Peyer's patch (tissue), 4 donors: ENCODE data around the gene VSTM2B. TPM values are rescaled to one million over a fixed set of nuclear protein-coding genes. Genes with fewer than 3 reads are reported as not detected.

Source experiments
- DNase-seq, 3 donors: peaks; one replicate each; pipeline ENCODE4 v3.0.0-alpha.2; 2017 to 2019
- H3K27ac ChIP-seq, 4 donors: fragments of 200-600 bp; sonication (generic); one replicate each; pipeline ENCODE4 v1.5.1; 2016 to 2019
- H3K27me3 ChIP-seq, 2 donors: fragments of 200-600 bp; sonication (generic); one replicate each; pipeline ENCODE4 v1.5.1; 2019
- H3K36me3 ChIP-seq, 3 donors: fragments of 200-600 bp; sonication (generic); one replicate each; pipeline ENCODE4 v1.5.1; 2016 to 2019
- H3K4me1 ChIP-seq, 4 donors: fragments of 200-600 bp; sonication (generic); one replicate each; pipeline ENCODE4 v1.5.1; 2016 to 2019
- H3K4me3 ChIP-seq, 4 donors: fragments of 200-600 bp; sonication (generic); 1 replicate in 3 of 4; 2 replicates in 1 of 4; pipeline ENCODE4 v1.5.1; 2016 to 2019; ENCODE audit warnings: mild to moderate bottlenecking in 1 of 4
- H3K9me3 ChIP-seq, 4 donors: fragments of 200-600 bp; sonication (generic); one replicate each; pipeline ENCODE4 v1.5.1; 2016 to 2019; ENCODE audit warnings: mild to moderate bottlenecking in 1 of 4
- CTCF ChIP-seq, 6 experiments: fragments of 450-650 bp in 4 of 6; fragments of 200-600 bp in 2 of 6; sonication (generic) in 1 of 6; IDR thresholded peaks; one replicate each; pipeline ENCODE4 v1.5.1; 2017 to 2019; ENCODE audit warnings: antibody characterized with exemption in 6 of 6, mild to moderate bottlenecking in 3 of 6, moderate library complexity in 1 of 6
- POLR2A ChIP-seq, 2 donors: fragments of 450-650 bp; IDR thresholded peaks; one replicate each; pipeline ENCODE4 v1.5.1; 2017; ENCODE audit warnings: antibody characterized with exemption in 2 of 2, mild to moderate bottlenecking in 2 of 2, moderate library complexity in 2 of 2
- total RNA-seq, 4 donors: library from RNA; depleted of rRNA; stranded (reverse); fragments of >200 nt; gene quantifications; one replicate each; pipeline ENCODE4 v1.1.0, GENCODE V29; 2016

VSTM2B gene
- total RNA-seq, 4 donors from 2014 or later, result not detected

GRCh38 chr19:29517412-29517811 is 8.4 kb upstream of the VSTM2B start:
- Histone ChIP-seq H3K27ac (no peak overlapping the region), H3K4me1 (no peaks in the 10 kb centered on the region), H3K4me3 (no peak overlapping the region), H3K27me3 (no peaks in the 10 kb centered on the region), H3K36me3 (no peaks in the 10 kb centered on the region), H3K9me3 (no peaks in the 10 kb centered on the region)
- no peak for DNase-seq
- no peak for TF ChIP-seq CTCF (IDR thresholded peaks at IDR 0.05)
- TF ChIP-seq POLR2A (IDR thresholded peaks at IDR 0.05), result no peak

- DNase-seq, result peak in 1 of 3 donors; percentile 19
- Histone ChIP-seq H3K4me3 (no peak overlapping the region), H3K9me3 (no peaks in the 10 kb centered on the region), H3K4me1 (no peaks in the 10 kb centered on the region), H3K27me3 (no peaks in the 10 kb centered on the region), H3K36me3 (no peaks in the 10 kb centered on the region), H3K27ac (no peak overlapping the region)
- TF ChIP-seq POLR2A (IDR thresholded peaks at IDR 0.05), result no peak
- no peak for TF ChIP-seq CTCF (IDR thresholded peaks at IDR 0.05)
Observed at GRCh38 chr19:29517946-29518345, 7.8 kb upstream of the VSTM2B start.

- Histone ChIP-seq H3K36me3 (no peaks in the 10 kb centered on the region), H3K4me1 (no peaks in the 10 kb centered on the region), H3K9me3 (no peaks in the 10 kb centered on the region), H3K27me3 (no peaks in the 10 kb centered on the region), H3K4me3 (no peak overlapping the region), H3K27ac (no peak overlapping the region)
- DNase-seq, result peak in 1 of 3 donors; percentile 12
- no peak for TF ChIP-seq POLR2A (IDR thresholded peaks at IDR 0.05)
- TF ChIP-seq CTCF (IDR thresholded peaks at IDR 0.05), result no peak
Observed at GRCh38 chr19:29519146-29519545, 6.6 kb upstream of the VSTM2B start.

GRCh38 chr19:29519931-29520330 is 5.9 kb upstream of the VSTM2B start:
- no peaks in the 10 kb centered on the region for H3K9me3 ChIP-seq
- H3K27me3 ChIP-seq, result no peaks in the 10 kb centered on the region
- no peak for DNase-seq
- TF ChIP-seq POLR2A (IDR thresholded peaks at IDR 0.05) (no peak), CTCF (IDR thresholded peaks at IDR 0.05) (no peak)
- no peak overlapping the region for H3K27ac ChIP-seq
- no peaks in the 10 kb centered on the region for H3K36me3 ChIP-seq
- no peaks in the 10 kb centered on the region for H3K4me1 ChIP-seq
- no peak overlapping the region for H3K4me3 ChIP-seq

- Histone ChIP-seq H3K27ac (no peak overlapping the region), H3K27me3 (peaks cover 0 to 4% of the 10 kb centered on the region in 2 donors), H3K4me3 (no peak overlapping the region), H3K36me3 (no peaks in the 10 kb centered on the region), H3K9me3 (no peaks in the 10 kb centered on the region), H3K4me1 (peaks cover 0 to 4% (median 0%) of the 10 kb centered on the region in 4 donors)
- no peak for DNase-seq
- TF ChIP-seq POLR2A (IDR thresholded peaks at IDR 0.05), result no peak
- no peak for TF ChIP-seq CTCF (IDR thresholded peaks at IDR 0.05)
Observed at GRCh38 chr19:29520390-29520789, 5.4 kb upstream of the VSTM2B start.
